22Rv1 (cell line): Measurements from ENCODE around the gene OOEP.

ENCODE experiments used
- H3K27ac ChIP-seq: fragments of 450-650 bp; 2 replicates; pipeline ENCODE4 v1.5.1; 2017
- CTCF ChIP-seq: fragments of 450-650 bp; IDR thresholded peaks from 2 replicates; pipeline ENCODE4 v1.5.1; 2017; ENCODE audit warnings: mild to moderate bottlenecking
- ZFX ChIP-seq: fragments of 450-650 bp; IDR thresholded peaks from 2 replicates; pipeline ENCODE4 v1.6.1; 2017; ENCODE audit warnings: antibody characterized with exemption, borderline replicate concordance

OOEP gene

GRCh38 chr6:73364549-73364948, 5.1 kb downstream of the OOEP start:
- no peak for TF ChIP-seq ZFX
- TF ChIP-seq CTCF, result no peak
- H3K27ac ChIP-seq, result no peak overlapping the region

- no peak for TF ChIP-seq CTCF
- TF ChIP-seq ZFX, result no peak
- H3K27ac ChIP-seq, result no peak overlapping the region
Measured at GRCh38 chr6:73364121-73364520, 5.6 kb downstream of the OOEP start.

- TF ChIP-seq ZFX (no peak), CTCF (no peak)
- no peak overlapping the region for H3K27ac ChIP-seq
Measured at GRCh38 chr6:73363537-73363875, 6.2 kb downstream of the OOEP start.

- H3K27ac ChIP-seq, result no peak overlapping the region
- TF ChIP-seq ZFX (no peak), CTCF (no peak)
Measured at GRCh38 chr6:73362869-73363536, 6.7 kb downstream of the OOEP start.

GRCh38 chr6:73362358-73362757, 7.3 kb downstream of the OOEP start, which contains the start of gene KHDC3L:
TSS of gene KHDC3L (plus strand) at chr6:73362658. CDS start at chr6:73362730, 72 bp downstream.
- no peak within 1 kb of the TSS for H3K27ac ChIP-seq
- TF ChIP-seq CTCF, result no peak
- no peak for TF ChIP-seq ZFX

GRCh38 chr6:73353636-73354593, 15.8 kb downstream of the OOEP start, which contains the start of gene DPPA5:
TSS of gene DPPA5 (minus strand) at chr6:73354276. CDS start at chr6:73354225, 51 bp downstream.
- no peak within 1 kb of the TSS for H3K27ac ChIP-seq
- TF ChIP-seq ZFX (no peak), CTCF (no peak)

- TF ChIP-seq CTCF, result no peak
- TF ChIP-seq ZFX, result no peak
- H3K27ac ChIP-seq, result no peak overlapping the region
Measured at GRCh38 chr6:73349311-73349710, 20.4 kb downstream of the OOEP start.
